Liver (tissue), 9 donors: Measurements from ENCODE around the gene EP400. TPM values are rescaled to one million over a fixed set of nuclear protein-coding genes. Genes with fewer than 3 reads are reported as not detected.
"Not testable (repeated sequence)": the region's sequence is repeated elsewhere in the genome, so short reads cannot be mapped to it uniquely, and the experiment has no call there.

Source experiments
- DNase-seq: peaks from one replicate; pipeline ENCODE4 v3.0.0-alpha.2; 2017; ENCODE audit warnings: low spot score
- H3K27ac ChIP-seq, 2 donors: one replicate each; pipeline ENCODE4 v1.7.0; 2013; ENCODE audit warnings: inconsistent platforms in 2 of 2, low read length in 2 of 2, control low read depth in 1 of 2, low read depth in 1 of 2, mild to moderate bottlenecking in 1 of 2
- H3K27me3 ChIP-seq, 4 donors: one replicate each; pipeline versions ENCODE4 v1.6.1 to v1.7.0; 2013; ENCODE audit warnings: low read length in 3 of 4, inconsistent platforms in 1 of 4, mild to moderate bottlenecking in 1 of 4, moderate library complexity in 1 of 4; ENCODE audit not compliant: control insufficient read depth in 4 of 4, insufficient read depth in 4 of 4
- H3K36me3 ChIP-seq, 4 donors: one replicate each; pipeline versions ENCODE4 v1.6.1 to v1.7.0; 2013; ENCODE audit warnings: low read length in 3 of 4, mild to moderate bottlenecking in 3 of 4, low read depth in 1 of 4, moderate library complexity in 1 of 4; ENCODE audit not compliant: control insufficient read depth in 4 of 4, insufficient read depth in 3 of 4
- H3K4me1 ChIP-seq, 4 donors: one replicate each; pipeline versions ENCODE4 v1.6.1 to v1.7.0; 2013; ENCODE audit warnings: low read length in 3 of 4, mild to moderate bottlenecking in 3 of 4, moderate library complexity in 1 of 4; ENCODE audit not compliant: control insufficient read depth in 4 of 4, insufficient read depth in 4 of 4
- H3K4me3 ChIP-seq, 3 donors: one replicate each; pipeline versions ENCODE4 v1.6.1 to v1.7.0; 2013; ENCODE audit warnings: low read length in 3 of 3, control low read depth in 1 of 3, low read depth in 1 of 3, mild to moderate bottlenecking in 1 of 3
- H3K9ac ChIP-seq, 2 donors: one replicate each; pipeline ENCODE4 v1.7.0; 2013; ENCODE audit warnings: low read length in 2 of 2, mild to moderate bottlenecking in 2 of 2, moderate library complexity in 2 of 2, control low read depth in 1 of 2, low read depth in 1 of 2
- H3K9me3 ChIP-seq, 4 donors: one replicate each; pipeline versions ENCODE4 v1.6.1 to v1.7.0; 2013; ENCODE audit warnings: low read length in 3 of 4; ENCODE audit not compliant: control insufficient read depth in 4 of 4
- ATF3 ChIP-seq: IDR thresholded peaks from 2 replicates; pipeline ENCODE4 v1.6.1; 2016; ENCODE audit warnings: antibody characterized with exemption
- CTCF ChIP-seq: fragments of 150-350 bp; IDR thresholded peaks from 2 replicates; pipeline ENCODE4 v1.5.1; 2017; ENCODE audit warnings: improper control_type of control experiment, low read depth, low read length; ENCODE audit not compliant: missing input control
- EGR1 ChIP-seq, 2 donors: IDR thresholded peaks; 2 replicates each; pipeline ENCODE4 v1.6.1; 2016 to 2018; ENCODE audit warnings: antibody characterized with exemption in 2 of 2, low read depth in 2 of 2
- FOXA1 ChIP-seq: IDR thresholded peaks from 2 replicates; pipeline ENCODE4 v1.6.1; 2016; ENCODE audit warnings: antibody characterized with exemption
- FOXA2 ChIP-seq: IDR thresholded peaks from 2 replicates; pipeline ENCODE4 v1.6.1; 2016; ENCODE audit warnings: antibody characterized with exemption
- GABPA ChIP-seq, 2 donors: IDR thresholded peaks in 1 of 2; conservative IDR thresholded peaks in 1 of 2; 2 replicates each; pipeline ENCODE4 v1.6.1; 2016; ENCODE audit warnings: antibody characterized with exemption in 2 of 2, mild to moderate bottlenecking in 1 of 2, moderate library complexity in 1 of 2
- HNF4A ChIP-seq, 2 donors: conservative IDR thresholded peaks; 2 replicates each; pipeline ENCODE4 v1.6.1; 2016; ENCODE audit warnings: antibody characterized with exemption in 2 of 2, mild to moderate bottlenecking in 2 of 2
- HNF4G ChIP-seq: IDR thresholded peaks from 2 replicates; pipeline ENCODE4 v1.6.1; 2016; ENCODE audit warnings: antibody characterized with exemption
- JUND ChIP-seq, 2 donors: IDR thresholded peaks; 2 replicates each; pipeline ENCODE4 v1.6.1; 2016; ENCODE audit warnings: antibody characterized with exemption in 2 of 2
- MAX ChIP-seq: IDR thresholded peaks from 2 replicates; pipeline ENCODE4 v1.6.1; 2016; ENCODE audit warnings: antibody characterized with exemption
- NR2F2 ChIP-seq: IDR thresholded peaks from 2 replicates; pipeline ENCODE4 v1.6.1; 2016; ENCODE audit warnings: antibody characterized with exemption
- RAD21 ChIP-seq, 2 donors: IDR thresholded peaks; 2 replicates each; pipeline ENCODE4 v1.6.1; 2016; ENCODE audit warnings: antibody characterized with exemption in 2 of 2, mild to moderate bottlenecking in 2 of 2
- REST ChIP-seq: IDR thresholded peaks from 2 replicates; pipeline ENCODE4 v1.6.1; 2016; ENCODE audit warnings: antibody characterized with exemption, mild to moderate bottlenecking
- RXRA ChIP-seq, 2 donors: IDR thresholded peaks; 2 replicates each; pipeline ENCODE4 v1.6.1; 2017 to 2018; ENCODE audit warnings: antibody characterized with exemption in 2 of 2, mild to moderate bottlenecking in 1 of 2
- SP1 ChIP-seq: IDR thresholded peaks from 2 replicates; pipeline ENCODE4 v1.6.1; 2018; ENCODE audit warnings: antibody characterized with exemption, mild to moderate bottlenecking
- TAF1 ChIP-seq: conservative IDR thresholded peaks from 2 replicates; pipeline ENCODE4 v1.6.1; 2016; ENCODE audit warnings: antibody characterized with exemption, mild to moderate bottlenecking
- YY1 ChIP-seq: IDR thresholded peaks from 2 replicates; pipeline ENCODE4 v1.6.1; 2016; ENCODE audit warnings: antibody characterized with exemption, mild to moderate bottlenecking
- ZBTB33 ChIP-seq: IDR thresholded peaks from 2 replicates; pipeline ENCODE4 v1.6.1; 2016; ENCODE audit warnings: antibody characterized with exemption
- WGBS: extraction: QIAGEN DNeasy Blood & Tissue Kit; methylation state at CpG from one replicate; pipeline ENCODE4 v1.1.7; 2013; 5-methylcytosine and 5-hydroxymethylcytosine counted together
- polyA plus RNA-seq, 2 donors: library from polyadenylated mRNA; stranded (reverse) in 1 of 2; unstranded in 1 of 2; fragments of 200-250 nt in 1 of 2; fragments of >200 nt in 1 of 2; fragmentation: Nextera tagmentation in 1 of 2; extraction: Ambion mirVana in 1 of 2; gene quantifications; one replicate each; pipeline versions ENCODE4 v1.2.1 to v1.2.3, GENCODE V29; 2013 to 2015
- total RNA-seq, 2 donors: library from RNA; depleted of rRNA; stranded (reverse); fragments of >200 nt; gene quantifications; one replicate each; pipeline ENCODE4 v1.2.3, GENCODE V29; 2014
- donor health status: healthy.
- donor health status: healthy.
- donor health status: healthy.
- donor health status: healthy.
- donor health status: healthy.

The EP400 gene
- total and polyA plus RNA-seq, 4 donors, result 4.7 to 12.4 (median 7.1) TPM

- WGBS, result 92% methylated on average over 11 of the region's 11 CpGs
- not testable (repeated sequence) for H3K9me3 ChIP-seq, H3K4me1 ChIP-seq
Observed at GRCh38 chr12:132047630-132048029, 97.9 kb downstream of the EP400 start.

GRCh38 chr12:132049442-132049841, 99.7 kb downstream of the EP400 start:
- no peak for DNase-seq
- Histone ChIP-seq H3K36me3 (peaks cover 17 to 72% (median 56%) of the 10 kb centered on the region in 4 donors), H3K4me3 (no peak overlapping the region), H3K9ac (no peak overlapping the region), H3K9me3 (no peaks in the 10 kb centered on the region), H3K27me3 (no peaks in the 10 kb centered on the region), H3K4me1 (no peaks in the 10 kb centered on the region), H3K27ac (no peak overlapping the region)
- no peak for TF ChIP-seq JUND (IDR thresholded peaks at IDR 0.05)
- no peak for TF ChIP-seq SP1
- TF ChIP-seq EGR1 (IDR thresholded peaks at IDR 0.05; ENCODE audit: low read depth in 2 of 2), result no peak
- TF ChIP-seq REST, result no peak
- TF ChIP-seq YY1, result no peak
- no peak for TF ChIP-seq FOXA2
- no peak for TF ChIP-seq CTCF
- TF ChIP-seq HNF4G, result no peak
- no peak for TF ChIP-seq ATF3
- no peak for TF ChIP-seq HNF4A (conservative IDR thresholded peaks at IDR 0.05)
- TF ChIP-seq GABPA (IDR thresholded peaks at IDR 0.05 in 1 of 2, conservative IDR thresholded peaks at IDR 0.05 in 1 of 2), result no peak
- TF ChIP-seq ZBTB33, result no peak
- TF ChIP-seq RXRA (IDR thresholded peaks at IDR 0.05), result no peak
- no peak for TF ChIP-seq NR2F2
- TF ChIP-seq MAX, result no peak
- no peak for TF ChIP-seq TAF1
- no peak for TF ChIP-seq FOXA1
- TF ChIP-seq RAD21 (IDR thresholded peaks at IDR 0.05), result no peak
- 98% methylated on average over 2 of the region's 2 CpGs for WGBS

More at GRCh38 chr12:132047630-132048029, 97.9 kb downstream of the EP400 start:
- not testable (repeated sequence) for H3K9ac ChIP-seq, DNase-seq, H3K27me3 ChIP-seq, H3K27ac ChIP-seq, H3K4me3 ChIP-seq
- H3K36me3 ChIP-seq, result peaks cover 12 to 68% (median 50%) of the 10 kb centered on the region in 4 donors
